Endothelial cell of umbilical vein (primary cell): ENCODE results near the gene HRH3. TPM values are rescaled to one million over a fixed set of nuclear protein-coding genes. Genes with fewer than 3 reads are reported as not detected.

ENCODE experiments used
- BruUV-seq: library from RNA; stranded (reverse); fragments of 400-500 nt; replicated peaks from 2 replicates; lab custom pipeline; 2021; lab: Mats Ljungman, UMichigan
- CTCF ChIA-PET: fragments of 300-600, 350-600 bp; sonication (Branson Sonifier 250); formaldehyde crosslinking; loops from one replicate; lab custom pipeline; 2021; ENCODE audit warnings: antibody characterized with exemption, inconsistent platforms; lab: Charles Lee
- POLR2A ChIA-PET: fragments of 300-600, 350-600 bp; sonication (Branson Sonifier 250); formaldehyde crosslinking; loops from one replicate; lab custom pipeline; 2021; ENCODE audit warnings: antibody characterized with exemption, inconsistent platforms; lab: Charles Lee
- DNase-seq: peaks from one replicate; pipeline ENCODE4 v3.0.0-alpha.2; 2011; ENCODE audit warnings: low read depth, low spot score
- FAIRE-seq: peaks from 2 replicates; lab custom pipeline; 2011; peaks lifted over from hg19 to GRCh38; lab: Jason Lieb, UNC
- H2AFZ ChIP-seq: 2 replicates; pipeline ENCODE4 v1.6.0; 2012; ENCODE audit warnings: low read depth, low read length, control low read depth, inconsistent platforms
- H3K27ac ChIP-seq: 2 replicates; pipeline ENCODE4 v1.5.1; 2011; ENCODE audit warnings: low read depth, mild to moderate bottlenecking, control low read depth, low read length, moderate library complexity; ENCODE audit not compliant: insufficient read depth
- H3K27me3 ChIP-seq, 2 experiments: 2 replicates each; pipeline versions ENCODE4 v1.6.0 to v1.6.1; 2011; ENCODE audit warnings: low read length in 2 of 2, mixed read lengths in 1 of 2; ENCODE audit not compliant: control insufficient read depth in 2 of 2, insufficient read depth in 2 of 2
- H3K36me3 ChIP-seq, 2 experiments: 2 replicates in 1 of 2; 3 replicates in 1 of 2; pipeline ENCODE4 v1.5.1; 2011; ENCODE audit warnings: low read length in 2 of 2, mild to moderate bottlenecking in 1 of 2, moderate library complexity in 1 of 2; ENCODE audit not compliant: control insufficient read depth in 2 of 2, insufficient read depth in 2 of 2; ENCODE audit errors: extremely low read depth in 1 of 2
- H3K4me1 ChIP-seq: 3 replicates; pipeline ENCODE4 v1.5.1; 2011; ENCODE audit warnings: mild to moderate bottlenecking, low read length; ENCODE audit not compliant: control insufficient read depth, insufficient read depth; ENCODE audit errors: extremely low read depth
- H3K4me2 ChIP-seq: 2 replicates; pipeline ENCODE4 v1.6.1; 2011; ENCODE audit warnings: low read length, control low read depth, mixed read lengths; ENCODE audit not compliant: insufficient read depth
- H3K4me3 ChIP-seq, 3 experiments: fragments of 200-600 bp in 1 of 3; sonication (generic), shearing (Covaris generic) in 1 of 3; replicated peaks in 1 of 3; 2 replicates each; pipeline ENCODE4 v1.5.1; 2011 to 2016; ENCODE audit warnings: control low read depth in 3 of 3, low read length in 3 of 3, mild to moderate bottlenecking in 2 of 3, inconsistent platforms in 1 of 3, low read depth in 1 of 3, moderate library complexity in 1 of 3; ENCODE audit not compliant: insufficient read depth in 1 of 3
- H3K79me2 ChIP-seq: 2 replicates; pipeline ENCODE4 v1.6.0; 2012; ENCODE audit warnings: low read length, inconsistent platforms; ENCODE audit not compliant: control insufficient read depth, insufficient read depth
- H3K9ac ChIP-seq: replicated peaks from 2 replicates; pipeline ENCODE3; 2011; ENCODE audit warnings: low read length, control low read depth; ENCODE audit not compliant: insufficient read depth; ENCODE audit errors: extremely low read depth
- H3K9me1 ChIP-seq: replicated peaks from 3 replicates; pipeline ENCODE4 v1.6.0; 2011; ENCODE audit warnings: mild to moderate bottlenecking, low read length; ENCODE audit not compliant: control insufficient read depth, insufficient read depth; ENCODE audit errors: extremely low read depth
- H3K9me3 ChIP-seq: replicated peaks from 2 replicates; pipeline ENCODE4 v1.5.1; 2012; ENCODE audit warnings: low read length, inconsistent platforms; ENCODE audit not compliant: control insufficient read depth, insufficient read depth
- H4K20me1 ChIP-seq: replicated peaks from 2 replicates; pipeline ENCODE3; 2011; ENCODE audit warnings: mild to moderate bottlenecking, low read length; ENCODE audit not compliant: control insufficient read depth, insufficient read depth; ENCODE audit errors: extremely low read depth
- EZH2 ChIP-seq: IDR thresholded peaks from 2 replicates; pipeline ENCODE4 v1.6.1; 2012; ENCODE audit warnings: borderline replicate concordance, low read depth, mild to moderate bottlenecking, moderate library complexity, low read length, inconsistent platforms; ENCODE audit not compliant: severe bottlenecking
- FOS ChIP-seq: IDR thresholded peaks from 2 replicates; pipeline ENCODE4 v1.6.1; 2011; ENCODE audit warnings: mild to moderate bottlenecking, low read length, moderate library complexity, borderline replicate concordance; ENCODE audit not compliant: insufficient read depth
- GATA2 ChIP-seq: IDR thresholded peaks from 2 replicates; pipeline ENCODE4 v1.7.0; 2011; ENCODE audit warnings: low read depth, mild to moderate bottlenecking, moderate library complexity, mixed read lengths, low read length; ENCODE audit not compliant: insufficient read length, insufficient read depth
- JUN ChIP-seq: IDR thresholded peaks from 2 replicates; pipeline ENCODE4 v1.6.1; 2011; ENCODE audit warnings: borderline replicate concordance, low read depth; ENCODE audit not compliant: insufficient read length, insufficient read depth
- MAX ChIP-seq: IDR thresholded peaks from 2 replicates; pipeline ENCODE4 v1.6.1; 2011; ENCODE audit not compliant: insufficient read depth, insufficient read length
- MYC ChIP-seq: IDR thresholded peaks from one replicate; pipeline ENCODE4 v1.6.1; 2011; ENCODE audit warnings: mild to moderate bottlenecking, low read depth, low read length
- POLR2A ChIP-seq: IDR thresholded peaks from 2 replicates; pipeline ENCODE4 v1.6.1; 2012; ENCODE audit warnings: low read depth, mild to moderate bottlenecking, control low read depth, low read length
- POLR2AphosphoS5 ChIP-seq: IDR thresholded peaks from 2 replicates; pipeline ENCODE4 v1.6.1; 2012; ENCODE audit warnings: low read depth, mild to moderate bottlenecking, control low read depth, low read length, moderate library complexity; ENCODE audit not compliant: insufficient read depth
- dilution Hi-C: fragments of 300-500 bp; cut with MboI; formaldehyde crosslinking; loops from one replicate; pipeline ENCODE4 v1.15.0; 2019; ENCODE audit warnings: low sequenced_read_pairs; ENCODE audit not compliant: extremely low pct_ligation_motif_present
- intact Hi-C: fragments of 100-400 bp; cut with micrococcal nuclease; formaldehyde crosslinking; loops from one replicate; pipeline ENCODE4 v1.10.0; 2022
- polyA plus RNA-seq, 4 experiments: library from polyadenylated mRNA; depleted of rRNA in 3 of 4; stranded (reverse) in 3 of 4; unstranded in 1 of 4; fragments of >200 nt; gene quantifications; 2 replicates each; pipeline versions ENCODE4 v1.2.1 to v1.2.3, GENCODE V29; 2011 to 2012; ENCODE audit warnings: missing spikeins in 1 of 4
- total RNA-seq: library from RNA; stranded (reverse); gene quantifications from 2 replicates; pipeline ENCODE4 v1.2.3, GENCODE V29; 2021
- TF ChIP-seq, protein P1 (sequence below), 2 donors: IDR thresholded peaks; 1 replicate in 1 of 2; 2 replicates in 1 of 2; pipeline ENCODE4 v1.5.1; 2011; ENCODE audit warnings: low read length in 2 of 2, mild to moderate bottlenecking in 2 of 2, moderate library complexity in 2 of 2, control low read depth in 1 of 2, inconsistent platforms in 1 of 2, low read depth in 1 of 2; ENCODE audit not compliant: insufficient read depth in 1 of 2; ENCODE audit errors: extremely low read depth in 1 of 2

The HRH3 gene
- total and polyA plus RNA-seq, 2 donors (not counting 3 experiments of a cell fraction or from before 2014, with no cell fraction given), result not detected

GRCh38 chr20:62210496-62210855 is 9.6 kb downstream of the HRH3 start:
- ChIA-PET POLR2A (no interaction called here), CTCF (no interaction called here)
- Histone ChIP-seq H2AFZ (no peak overlapping the region), H3K36me3 (no peaks in the 10 kb centered on the region), H3K9ac (no peak overlapping the region), H4K20me1 (no peaks in the 10 kb centered on the region), H3K4me1 (no peaks in the 10 kb centered on the region), H3K9me3 (no peaks in the 10 kb centered on the region), H3K27me3 (no peaks in the 10 kb centered on the region), H3K4me2 (no peak overlapping the region), H3K9me1 (no peaks in the 10 kb centered on the region), H3K79me2 (no peaks in the 10 kb centered on the region), H3K4me3 (no peak overlapping the region), H3K27ac (no peak overlapping the region)
- TF ChIP-seq JUN (no peak), POLR2A (no peak), POLR2AphosphoS5 (no peak), GATA2 (no peak), FOS (no peak), EZH2 (no peak), MYC (no peak), MAX (no peak)
- TF ChIP-seq, protein P1, sequence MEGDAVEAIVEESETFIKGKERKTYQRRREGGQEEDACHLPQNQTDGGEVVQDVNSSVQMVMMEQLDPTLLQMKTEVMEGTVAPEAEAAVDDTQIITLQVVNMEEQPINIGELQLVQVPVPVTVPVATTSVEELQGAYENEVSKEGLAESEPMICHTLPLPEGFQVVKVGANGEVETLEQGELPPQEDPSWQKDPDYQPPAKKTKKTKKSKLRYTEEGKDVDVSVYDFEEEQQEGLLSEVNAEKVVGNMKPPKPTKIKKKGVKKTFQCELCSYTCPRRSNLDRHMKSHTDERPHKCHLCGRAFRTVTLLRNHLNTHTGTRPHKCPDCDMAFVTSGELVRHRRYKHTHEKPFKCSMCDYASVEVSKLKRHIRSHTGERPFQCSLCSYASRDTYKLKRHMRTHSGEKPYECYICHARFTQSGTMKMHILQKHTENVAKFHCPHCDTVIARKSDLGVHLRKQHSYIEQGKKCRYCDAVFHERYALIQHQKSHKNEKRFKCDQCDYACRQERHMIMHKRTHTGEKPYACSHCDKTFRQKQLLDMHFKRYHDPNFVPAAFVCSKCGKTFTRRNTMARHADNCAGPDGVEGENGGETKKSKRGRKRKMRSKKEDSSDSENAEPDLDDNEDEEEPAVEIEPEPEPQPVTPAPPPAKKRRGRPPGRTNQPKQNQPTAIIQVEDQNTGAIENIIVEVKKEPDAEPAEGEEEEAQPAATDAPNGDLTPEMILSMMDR (IDR thresholded peaks at IDR 0.05; ENCODE audit: extremely low read depth in 1 of 2, insufficient read depth in 1 of 2, low read depth in 1 of 2, low read length in 2 of 2), result no peak
- no peak for FAIRE-seq
- DNase-seq, result no peak
- intact Hi-C loops (no loop called here), dilution Hi-C loops (no loop called here)
- no TSS peak for BruUV-seq
